ENCODE results near the gene PGAP3. TPM values are rescaled to one million over a fixed set of nuclear protein-coding genes. Genes with fewer than 3 reads are reported as not detected.

Gene PGAP3
- total RNA-seq, 1 experiment from 2014 or later, result 21.8 TPM

- intact Hi-C loops (cut with micrococcal nuclease; ENCODE audit: unreplicated experiment) (no loop called here), in situ Hi-C loops (cut with HindIII; ENCODE audit: low pct_unique_long_range_greater_than_20kb, low sequenced_read_pairs) (no loop called here)
- DNase-seq (ENCODE audit: low read depth, low spot score), result no peak
Measured at GRCh38 chr17:39736319-39737165, 48.7 kb upstream of the PGAP3 start.

GRCh38 chr17:39735882-39736281 is 48.0 kb upstream of the PGAP3 start:
- DNase-seq (ENCODE audit: low read depth, low spot score) (no peak), ATAC-seq (no peak)
- intact Hi-C loops (cut with micrococcal nuclease; ENCODE audit: unreplicated experiment) (no loop called here), in situ Hi-C loops (cut with HindIII; ENCODE audit: low pct_unique_long_range_greater_than_20kb, low sequenced_read_pairs) (no loop called here)
- no peak overlapping the region for H3K4me3 ChIP-seq (ENCODE audit: low read depth in 2 of 2, low read length in 2 of 2)
- H3K27me3 ChIP-seq (ENCODE audit: control insufficient read depth, insufficient read depth, low read length), result no peaks in the 10 kb centered on the region
- TF ChIP-seq SIN3A (IDR thresholded peaks at IDR 0.05; ENCODE audit: borderline replicate concordance, insufficient read depth, low read depth, low read length) (no peak), REST (IDR thresholded peaks at IDR 0.05; ENCODE audit: insufficient read depth in 1 of 2, low read depth in 2 of 2, low read length in 1 of 2) (no peak), CTCF (IDR thresholded peaks at IDR 0.05) (no peak), POLR2AphosphoS5 (IDR thresholded peaks at IDR 0.05; ENCODE audit: low read depth, low read length) (no peak), TCF7L2 (IDR thresholded peaks at IDR 0.05; ENCODE audit: low read depth, low read length) (no peak)
- ChIA-PET CTCF (no interaction called here), POLR2A (no interaction called here)
- H3K36me3 ChIP-seq (ENCODE audit: control insufficient read depth, insufficient read depth, low read length), result no peaks in the 10 kb centered on the region; the same call in 1 of the 2 replicates
- H3K9me3 ChIP-seq (ENCODE audit: control insufficient read depth, insufficient read depth, low read depth, low read length), result no peaks in the 10 kb centered on the region
- no TSS peak for BruUV-seq (replicated peaks)
- H3K27ac ChIP-seq (ENCODE audit: low read length), result no peak overlapping the region
- peaks cover 27% of the 10 kb centered on the region for H3K4me1 ChIP-seq (ENCODE audit: control insufficient read depth, insufficient read depth, low read length)

More at GRCh38 chr17:39736319-39737165, 48.7 kb upstream of the PGAP3 start:
- H3K27ac ChIP-seq (ENCODE audit: low read length), result no peak overlapping the region
- peaks cover 32% of the 10 kb centered on the region for H3K4me1 ChIP-seq (ENCODE audit: control insufficient read depth, insufficient read depth, low read length)
- H3K9me3 ChIP-seq (ENCODE audit: control insufficient read depth, insufficient read depth, low read depth, low read length), result no peaks in the 10 kb centered on the region
- H3K4me3 ChIP-seq (ENCODE audit: low read depth in 2 of 2, low read length in 2 of 2), result no peak overlapping the region
- H3K36me3 ChIP-seq (ENCODE audit: control insufficient read depth, insufficient read depth, low read length), result no peaks in the 10 kb centered on the region; the same call in 1 of the 2 replicates
- BruUV-seq (replicated peaks), result no TSS peak
- CTCF ChIA-PET, result interaction anchor here (0.6 kb wide), 2 partner anchors 19 to 897 kb away, joined by 3 read pairs; no protein-coding TSS in a partner anchor
- ATAC-seq, result no peak
- H3K27me3 ChIP-seq (ENCODE audit: control insufficient read depth, insufficient read depth, low read length), result no peaks in the 10 kb centered on the region
- POLR2A ChIA-PET, result no interaction called here
- no peak for TF ChIP-seq REST (IDR thresholded peaks at IDR 0.05; ENCODE audit: insufficient read depth in 1 of 2, low read depth in 2 of 2, low read length in 1 of 2)
- no peak for TF ChIP-seq SIN3A (IDR thresholded peaks at IDR 0.05; ENCODE audit: borderline replicate concordance, insufficient read depth, low read depth, low read length)
- TF ChIP-seq CTCF (IDR thresholded peaks at IDR 0.05), result no peak
- no peak for TF ChIP-seq POLR2AphosphoS5 (IDR thresholded peaks at IDR 0.05; ENCODE audit: low read depth, low read length)
- TF ChIP-seq TCF7L2 (IDR thresholded peaks at IDR 0.05; ENCODE audit: low read depth, low read length), result no peak
